ENCODE results near the gene GPR89A. TPM values are rescaled to one million over a fixed set of nuclear protein-coding genes. Genes with fewer than 3 reads are reported as not detected.

GPR89A gene
- polyA plus RNA-seq, 1 of the 3 experiments (the other 2 are of a cell fraction): 10.5 TPM

- no peak within 1 kb of the TSS for H2AFZ ChIP-seq (ENCODE audit: low read depth)
- H3K27ac ChIP-seq (ENCODE audit: low read depth in 2 of 2, low read length in 1 of 2): peak within 1 kb of the TSS in 1 of 2 experiments; percentile 19; a peak in 2 of 4 replicates
- H4K20me1 ChIP-seq (ENCODE audit: insufficient read depth): no peaks in the 10 kb centered on the region
- WGBS (ENCODE audit: low lambda C conversion rate): 88% methylated on average over 7 of the region's 9 CpGs
- H3K4me3 ChIP-seq (ENCODE audit: low read depth in 2 of 2, low read length in 1 of 2): no peak within 1 kb of the TSS
- peak; percentile 21 for DNase-seq
- H3K27me3 ChIP-seq (ENCODE audit: insufficient read depth): no peaks in the 10 kb centered on the region
- H3K9me2 ChIP-seq: no peaks in the 10 kb centered on the region
- no peaks in the 10 kb centered on the region for H3K36me3 ChIP-seq (replicated peaks in 1 of 2; ENCODE audit: control insufficient read depth in 1 of 2, insufficient read depth in 2 of 2, low read length in 1 of 2)
- no peaks in the 10 kb centered on the region for H3K9me3 ChIP-seq
- POLR2A ChIA-PET: no interaction called here
- no peaks in the 10 kb centered on the region for H3K79me2 ChIP-seq (ENCODE audit: insufficient read depth)
- no peak for TF ChIP-seq REST (IDR thresholded peaks at IDR 0.05; ENCODE audit: low read depth, low read length)
- TF ChIP-seq GATA2 (CRISPR knock-in tag; IDR thresholded peaks at IDR 0.05): no peak
- TF ChIP-seq USF2 (IDR thresholded peaks at IDR 0.05; ENCODE audit: borderline replicate concordance, low read depth, low read length): no peak
- TF ChIP-seq SIN3A (IDR thresholded peaks at IDR 0.05; ENCODE audit: borderline replicate concordance, low read depth, low read length): no peak
- TF ChIP-seq GABPA (IDR thresholded peaks at IDR 0.05; ENCODE audit: low read depth): no peak
- no peak for TF ChIP-seq ELF1 (IDR thresholded peaks at IDR 0.05)
- TF ChIP-seq, protein P1, sequence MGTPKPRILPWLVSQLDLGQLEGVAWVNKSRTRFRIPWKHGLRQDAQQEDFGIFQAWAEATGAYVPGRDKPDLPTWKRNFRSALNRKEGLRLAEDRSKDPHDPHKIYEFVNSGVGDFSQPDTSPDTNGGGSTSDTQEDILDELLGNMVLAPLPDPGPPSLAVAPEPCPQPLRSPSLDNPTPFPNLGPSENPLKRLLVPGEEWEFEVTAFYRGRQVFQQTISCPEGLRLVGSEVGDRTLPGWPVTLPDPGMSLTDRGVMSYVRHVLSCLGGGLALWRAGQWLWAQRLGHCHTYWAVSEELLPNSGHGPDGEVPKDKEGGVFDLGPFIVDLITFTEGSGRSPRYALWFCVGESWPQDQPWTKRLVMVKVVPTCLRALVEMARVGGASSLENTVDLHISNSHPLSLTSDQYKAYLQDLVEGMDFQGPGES (IDR thresholded peaks at IDR 0.05; ENCODE audit: low read depth, low read length): no peak
- TF ChIP-seq EZH2phosphoT487 (IDR thresholded peaks at IDR 0.05; ENCODE audit: borderline replicate concordance, low read depth): no peak
- no peak for TF ChIP-seq FOXJ3 (CRISPR knock-in tag; IDR thresholded peaks at IDR 0.05)
- TF ChIP-seq YY1 (IDR thresholded peaks at IDR 0.05; ENCODE audit: low read depth): no peak
- no peak within 1 kb of the TSS for H3K9ac ChIP-seq
- no peak within 1 kb of the TSS for H3K4me2 ChIP-seq
- CTCF ChIA-PET: interaction anchor here (7.9 kb wide), 1 partner anchor 14 kb away, joined by 70 read pairs; the partner anchor contains the start of gene CD160
- H3K4me1 ChIP-seq (ENCODE audit: control insufficient read depth in 1 of 2, insufficient read depth in 2 of 2, low read depth in 1 of 2, low read length in 1 of 2): peaks cover 0 to 16% of the 10 kb centered on the region in 2 experiments; a peak in 1 of 4 replicates
- no peaks in the 10 kb centered on the region for H3F3A ChIP-seq (replicated peaks; ENCODE audit: insufficient read depth)
Observed at GRCh38 chr1:145707183-145707867, 99.5 kb downstream of the GPR89A start, which contains the start of gene PDZK1. PDZK1 (minus strand) TSS chr1:145707368; CDS start chr1:145688021, 19,347 bp downstream.

All from SK-N-SH (cell line).